SW 1271 (cell line): ENCODE data around the gene OR56B4.
"Not testable (repeated sequence)": the region's sequence is repeated elsewhere in the genome, so short reads cannot be mapped to it uniquely, and the experiment has no call there.

Experiments used
- DNase-seq, 2 experiments: peaks; one replicate each; lab custom pipeline; 2025; lab: John Stamatoyannopoulos, UW

The OR56B4 gene

GRCh38 chr11:6107384-6107783 is at the start of gene OR56B4:
Gene OR56B4, plus strand, starts transcription at chr11:6107684. Its CDS starts 95 bp downstream, at chr11:6107779.
- DNase-seq, result not testable (repeated sequence)

GRCh38 chr11:6061475-6061874 is 46.0 kb upstream of the OR56B4 start:
- no peak for DNase-seq

GRCh38 chr11:6062691-6063358 is 44.7 kb upstream of the OR56B4 start:
- no peak for DNase-seq

DNA sequence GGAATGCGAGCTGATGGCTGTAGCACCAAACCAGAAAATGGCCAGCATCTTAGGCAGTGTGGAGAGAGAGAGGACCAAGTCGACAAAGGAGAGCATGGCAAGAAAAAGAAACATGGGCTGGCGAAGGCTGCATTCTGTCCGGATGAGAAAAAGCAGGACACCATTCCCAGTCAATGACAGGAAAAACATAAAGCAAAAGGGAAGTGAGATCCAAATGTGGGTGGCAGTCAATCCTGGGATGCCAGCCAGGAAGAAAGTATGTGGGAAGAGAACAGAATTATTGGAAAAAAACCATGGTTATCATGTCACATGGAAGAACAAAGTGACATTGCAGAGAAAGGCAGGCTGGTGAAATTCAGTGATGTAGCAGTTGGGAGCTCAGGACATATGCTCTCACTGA is 40.0 kb upstream of the OR56B4 start:
- DNase-seq, result no peak

- DNase-seq, result not testable (repeated sequence)
Observed at GRCh38 chr11:6076443-6076842, 31.0 kb upstream of the OR56B4 start.

DNA sequence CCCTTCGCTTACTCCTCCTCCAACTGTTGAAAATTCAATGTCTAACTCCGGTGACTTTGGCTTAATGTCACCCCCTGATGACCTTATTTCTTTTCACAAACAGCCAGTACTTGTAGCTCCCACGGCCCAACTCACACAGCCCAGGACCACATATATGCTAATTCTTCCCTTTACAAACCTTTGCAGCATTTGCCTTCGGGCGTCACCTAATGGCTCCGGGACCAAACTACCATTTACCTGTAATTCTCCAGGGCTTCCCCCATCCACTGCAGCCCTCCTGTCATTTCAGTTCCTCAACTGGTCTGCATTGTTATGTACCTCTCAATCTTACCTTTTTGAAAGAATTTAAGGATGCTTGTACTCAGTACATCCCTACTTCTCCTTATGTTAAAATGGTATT is 29.8 kb upstream of the OR56B4 start:
- no peak for DNase-seq

- no peak for DNase-seq
Observed at GRCh38 chr11:6079463-6079862, 28.0 kb upstream of the OR56B4 start.

DNA sequence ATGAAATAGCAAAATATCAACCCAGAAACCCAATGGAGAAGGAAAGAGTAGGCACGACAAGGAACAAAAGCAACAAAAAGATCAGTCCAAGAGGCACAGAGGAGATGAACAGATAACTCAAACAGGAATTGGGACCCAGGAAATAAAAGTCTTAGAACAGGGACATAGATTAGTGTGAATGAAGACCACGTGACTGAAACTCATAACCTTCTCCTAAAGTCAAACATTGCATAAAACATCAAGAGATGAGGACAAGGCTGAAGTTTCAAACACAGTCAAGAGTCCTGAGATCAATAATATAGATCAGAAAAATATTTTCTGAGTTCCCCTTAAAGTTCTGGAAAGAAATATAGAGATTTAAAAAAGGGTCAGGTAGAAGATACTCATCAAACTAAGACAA is 24.4 kb upstream of the OR56B4 start:
- no peak for DNase-seq

GRCh38 chr11:6084587-6084986 is 22.9 kb upstream of the OR56B4 start:
- DNase-seq, result no peak

DNA sequence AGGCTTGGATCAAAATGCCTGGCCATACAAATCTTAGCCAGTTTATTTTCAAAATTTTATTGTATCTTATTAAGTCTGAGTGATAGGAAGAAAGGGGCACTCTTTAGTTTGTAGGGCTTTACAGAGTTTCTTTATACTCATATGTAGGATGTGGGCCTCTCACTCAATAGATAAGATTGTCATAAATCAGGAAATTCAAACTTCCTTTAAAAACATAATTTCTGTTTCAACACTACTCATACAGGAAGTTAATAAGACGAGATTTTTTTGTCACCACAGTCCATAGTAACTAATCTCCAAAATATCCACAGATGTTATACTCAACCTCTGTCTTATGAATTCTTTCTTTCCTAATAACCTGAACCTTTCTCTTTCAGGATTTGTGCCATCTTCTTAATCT is 13.3 kb upstream of the OR56B4 start:
- DNase-seq, result no peak

- DNase-seq, result no peak
Observed at GRCh38 chr11:6095798-6096197, 11.7 kb upstream of the OR56B4 start.

- peak; percentile 18 to 39 for DNase-seq
Observed at GRCh38 chr11:6096417-6096816, 11.1 kb upstream of the OR56B4 start.

GRCh38 chr11:6099577-6099976 is 7.9 kb upstream of the OR56B4 start:
- DNase-seq, result no peak

- DNase-seq, result no peak
Observed at GRCh38 chr11:6110011-6110410, 2.5 kb downstream of the OR56B4 start.

GRCh38 chr11:6111673-6112072 is 4.2 kb downstream of the OR56B4 start:
- DNase-seq, result no peak

DNA sequence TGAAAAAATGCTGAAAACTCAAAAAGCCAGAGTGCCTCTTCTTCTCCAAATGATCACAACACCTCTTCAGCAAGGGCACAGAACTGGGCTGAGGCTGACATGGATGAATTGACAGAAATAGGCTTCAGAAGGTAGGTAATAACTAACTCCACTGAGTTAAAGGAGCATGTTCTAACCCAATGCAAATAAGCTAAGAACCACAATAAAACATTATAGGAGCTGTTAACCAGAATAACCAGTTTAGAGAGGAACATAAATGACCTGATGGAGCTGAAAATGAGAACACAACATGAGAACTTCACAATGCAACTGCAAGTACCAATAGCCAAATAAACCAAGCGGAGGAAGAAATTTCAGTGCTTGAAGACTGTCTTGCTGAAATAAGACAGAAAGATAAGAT is 9.2 kb downstream of the OR56B4 start:
- no peak for DNase-seq

- no peak for DNase-seq
Observed at GRCh38 chr11:6124245-6124644, 16.8 kb downstream of the OR56B4 start.

DNA sequence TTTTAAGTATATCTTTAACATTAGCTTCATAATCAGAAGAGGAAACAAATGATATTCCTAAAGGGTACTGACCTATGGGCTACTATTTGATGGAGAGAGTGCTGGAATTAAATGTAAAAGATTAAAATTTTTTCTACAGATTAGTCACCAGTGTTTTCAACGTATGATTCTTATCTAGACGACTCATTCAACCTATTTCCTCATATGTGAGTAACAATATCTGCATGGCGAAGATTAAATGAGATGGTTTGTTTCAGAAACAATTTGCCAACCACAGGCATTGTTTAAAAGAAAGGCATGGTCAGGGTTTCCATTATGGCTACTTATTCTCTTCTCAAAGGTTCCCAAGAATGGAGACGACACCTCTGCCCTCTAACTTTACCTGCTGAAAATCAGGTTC is 20.4 kb downstream of the OR56B4 start:
- DNase-seq, result no peak

DNA sequence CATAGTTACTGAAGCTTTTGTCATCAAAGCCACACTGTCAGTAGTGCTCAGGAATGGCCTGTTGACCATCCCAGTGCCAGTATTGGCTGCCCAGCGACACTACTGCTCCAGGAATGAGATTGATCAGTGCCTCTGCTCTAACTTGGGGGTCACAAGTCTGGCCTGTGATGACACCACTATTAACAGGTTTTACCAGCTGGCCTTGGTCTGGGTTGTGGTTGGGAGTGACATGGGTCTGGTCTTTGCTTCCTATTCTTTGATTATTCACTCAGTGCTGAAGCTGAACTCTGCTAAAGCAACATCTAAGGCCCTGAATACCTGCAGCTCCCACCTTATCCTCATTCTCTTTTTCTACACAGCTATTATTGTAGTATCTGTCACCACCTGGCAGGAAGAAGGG is 21.5 kb downstream of the OR56B4 start:
- no peak for DNase-seq

- no peak for DNase-seq
Observed at GRCh38 chr11:6129635-6130034, 22.2 kb downstream of the OR56B4 start.

- no peak for DNase-seq
Observed at GRCh38 chr11:6132431-6132830, 24.9 kb downstream of the OR56B4 start.

- DNase-seq, result not testable (repeated sequence)
Observed at GRCh38 chr11:6135936-6136335, 28.5 kb downstream of the OR56B4 start.

DNA sequence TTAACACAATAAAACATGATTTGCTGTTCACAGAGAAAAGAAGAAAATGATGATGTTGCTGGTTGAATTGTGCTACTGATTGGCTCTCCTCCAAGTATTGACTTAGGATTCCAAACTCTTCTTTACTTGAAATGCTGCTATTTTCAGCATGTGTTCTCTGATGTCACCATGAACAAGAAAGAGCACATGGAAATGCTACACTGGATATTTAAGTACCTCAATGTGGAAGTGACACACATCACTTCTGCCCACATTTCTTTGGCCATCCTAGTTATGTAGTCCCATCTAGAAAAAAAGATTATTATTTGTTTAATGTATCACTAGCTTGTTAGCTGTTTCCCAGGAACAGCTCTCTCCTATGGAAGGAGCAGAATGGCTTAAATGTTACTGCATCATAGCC is 35.5 kb downstream of the OR56B4 start:
- DNase-seq, result no peak

DNA sequence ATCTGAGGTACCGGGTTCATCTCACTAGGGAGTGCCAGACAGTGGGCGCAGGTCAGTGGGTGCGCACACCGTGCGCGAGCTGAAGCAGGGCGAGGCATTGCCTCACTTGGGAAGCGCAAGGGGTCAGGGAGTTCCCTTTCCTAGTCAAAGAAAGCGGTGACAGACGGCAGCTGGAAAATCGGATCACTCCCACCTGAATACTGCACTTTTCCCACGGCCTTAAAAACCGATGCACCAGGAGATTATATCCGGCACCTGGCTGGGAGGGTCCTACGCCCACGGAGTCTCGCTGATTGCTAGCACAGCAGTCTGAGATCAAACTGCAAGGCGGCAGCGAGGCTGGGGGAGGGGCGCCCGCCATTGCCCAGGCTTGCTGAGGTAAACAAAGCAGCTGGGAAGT is 36.3 kb downstream of the OR56B4 start:
- not testable (repeated sequence) for DNase-seq
